GM18498 (cell line): Measurements from ENCODE around the gene LHX8.

Source experiments
- ATAC-seq: cut with Tn5 transposase; IDR thresholded peaks from one replicate; pipeline ENCODE4 v1.9.1; 2021; ENCODE audit warnings: mild to moderate bottlenecking, moderate library complexity; ENCODE audit not compliant: unreplicated experiment

The LHX8 gene

GRCh38 chr1:75202751-75203150, 68.6 kb downstream of the LHX8 start:
- ATAC-seq = no peak

- ATAC-seq = peak; percentile 92
Observed at GRCh38 chr1:75203415-75204277, 69.5 kb downstream of the LHX8 start.

GRCh38 chr1:75208862-75209261, 74.7 kb downstream of the LHX8 start:
- ATAC-seq = no peak
